ENCODE measurements around the gene ERCC1.

Gene ERCC1

GRCh38 chr19:45469945-45470761 is 46.4 kb upstream of the ERCC1 start:
- DNase-seq (ENCODE audit: low read depth) = peak; percentile 25
- peak overlapping the region; percentile 92 for H3K4me3 ChIP-seq (ENCODE audit: low read depth, low read length)
- no peak for TF ChIP-seq CTCF (conservative IDR thresholded peaks at IDR 0.05; ENCODE audit: low read depth, low read length)

- H3K4me3 ChIP-seq (ENCODE audit: low read depth, low read length) = peak overlapping the region; percentile 92
- DNase-seq (ENCODE audit: low read depth) = peak; percentile 97
- no peak for TF ChIP-seq CTCF (conservative IDR thresholded peaks at IDR 0.05; ENCODE audit: low read depth, low read length)
These were observed 45.6 kb upstream of the ERCC1 start for GRCh38 chr19:45469132-45469944.

GRCh38 chr19:45468803-45469131 is 45.0 kb upstream of the ERCC1 start:
- no peak for DNase-seq (ENCODE audit: low read depth)
- TF ChIP-seq CTCF (conservative IDR thresholded peaks at IDR 0.05; ENCODE audit: low read depth, low read length) = no peak
- peak overlapping the region; percentile 92 for H3K4me3 ChIP-seq (ENCODE audit: low read depth, low read length)

GRCh38 chr19:45468159-45468651 is 44.5 kb upstream of the ERCC1 start:
- H3K4me3 ChIP-seq (ENCODE audit: low read depth, low read length) = peak overlapping the region; percentile 92
- TF ChIP-seq CTCF (conservative IDR thresholded peaks at IDR 0.05; ENCODE audit: low read depth, low read length) = peak; percentile 21
- DNase-seq (ENCODE audit: low read depth) = peak; percentile 42

GRCh38 chr19:45467456-45468158 is 43.9 kb upstream of the ERCC1 start, which contains the start of gene FOSB:
TSS of gene FOSB (plus strand) at chr19:45467996. CDS start at chr19:45468587, 591 bp downstream.
- peak; percentile 27 for TF ChIP-seq CTCF (conservative IDR thresholded peaks at IDR 0.05; ENCODE audit: low read depth, low read length)
- DNase-seq (ENCODE audit: low read depth) = peak; percentile 96

GRCh38 chr19:45467115-45467455 is 43.4 kb upstream of the ERCC1 start:
- TF ChIP-seq CTCF (conservative IDR thresholded peaks at IDR 0.05; ENCODE audit: low read depth, low read length) = no peak
- H3K4me3 ChIP-seq (ENCODE audit: low read depth, low read length) = peak overlapping the region; percentile 92
- no peak for DNase-seq (ENCODE audit: low read depth)

More at GRCh38 chr19:45467456-45468158, 43.9 kb upstream of the ERCC1 start, which contains the start of gene FOSB:
- peak within 1 kb of the TSS; percentile 92 for H3K4me3 ChIP-seq (ENCODE audit: low read depth, low read length)

Measured in choroid plexus epithelial cell (primary cell).